Fibroblast of lung (primary cell): ENCODE data around the gene BMP7. TPM values are rescaled to one million over a fixed set of nuclear protein-coding genes. Genes with fewer than 3 reads are reported as not detected.

Source experiments
- DNase-seq, 2 donors: peaks; one replicate each; pipeline versions ENCODE4 v3.0.0 to v3.0.0-alpha.2; 2010; ENCODE audit warnings: low read depth in 2 of 2
- H2AFZ ChIP-seq: 2 replicates; pipeline ENCODE4 v1.5.1; 2012; ENCODE audit warnings: low read length, control low read depth, inconsistent platforms
- H3K27ac ChIP-seq: 2 replicates; pipeline ENCODE4 v1.5.1; 2011; ENCODE audit warnings: low read length, control low read depth; ENCODE audit not compliant: insufficient read depth
- H3K27me3 ChIP-seq: 2 replicates; pipeline ENCODE4 v1.5.1; 2011; ENCODE audit warnings: mild to moderate bottlenecking, low read length; ENCODE audit not compliant: control insufficient read depth, insufficient read depth
- H3K36me3 ChIP-seq: 2 replicates; pipeline ENCODE4 v1.5.1; 2011; ENCODE audit warnings: low read length; ENCODE audit not compliant: control insufficient read depth, insufficient read depth
- H3K4me1 ChIP-seq: 2 replicates; pipeline ENCODE4 v1.5.1; 2011; ENCODE audit warnings: low read length; ENCODE audit not compliant: control insufficient read depth, insufficient read depth; ENCODE audit errors: extremely low read depth
- H3K4me2 ChIP-seq: 2 replicates; pipeline ENCODE4 v1.5.1; 2011; ENCODE audit warnings: low read length, control low read depth; ENCODE audit not compliant: insufficient read depth; ENCODE audit errors: extremely low read depth
- H3K4me3 ChIP-seq, 4 experiments: fragments of 200-600 bp in 1 of 4; sonication (generic) in 1 of 4; replicated peaks in 1 of 4; 2 replicates each; pipeline ENCODE4 v1.5.1; 2011 to 2016; ENCODE audit warnings: low read length in 4 of 4, low read depth in 3 of 4, mild to moderate bottlenecking in 3 of 4, control low read depth in 2 of 4, inconsistent platforms in 1 of 4, mixed read lengths in 1 of 4; ENCODE audit not compliant: insufficient read depth in 1 of 4; ENCODE audit errors: control extremely low read depth in 1 of 4
- H3K79me2 ChIP-seq: 2 replicates; pipeline ENCODE4 v1.5.1; 2012; ENCODE audit warnings: mild to moderate bottlenecking, low read length, inconsistent platforms; ENCODE audit not compliant: control insufficient read depth, insufficient read depth
- H3K9ac ChIP-seq: 2 replicates; pipeline ENCODE4 v1.5.1; 2011; ENCODE audit warnings: mild to moderate bottlenecking, low read length, control low read depth; ENCODE audit not compliant: insufficient read depth
- H3K9me3 ChIP-seq: 2 replicates; pipeline ENCODE4 v1.5.1; 2012; ENCODE audit warnings: low read depth, low read length; ENCODE audit not compliant: control insufficient read depth, insufficient read depth
- H4K20me1 ChIP-seq: 2 replicates; pipeline ENCODE4 v1.5.1; 2011; ENCODE audit warnings: low read length; ENCODE audit not compliant: control insufficient read depth, insufficient read depth; ENCODE audit errors: extremely low read depth
- EZH2 ChIP-seq: IDR thresholded peaks from 2 replicates; pipeline ENCODE4 v1.5.1; 2012; ENCODE audit warnings: low read length, control low read depth, mild to moderate bottlenecking; ENCODE audit errors: missing control alignments
- polyA plus RNA-seq, 2 donors: library from polyadenylated mRNA; depleted of rRNA in 1 of 2; stranded (reverse) in 1 of 2; unstranded in 1 of 2; fragments of >200 nt; gene quantifications; 2 replicates each; pipeline ENCODE4 v1.2.1, GENCODE V29; 2011 to 2012; ENCODE audit warnings: missing spikeins in 1 of 2
- total RNA-seq: library from RNA; depleted of rRNA; stranded (reverse); fragments of >200 nt; gene quantifications from 2 replicates; pipeline ENCODE4 v1.2.1, GENCODE V29; 2014
- TF ChIP-seq, protein P1 (sequence below), 2 donors: IDR thresholded peaks in 1 of 2; conservative IDR thresholded peaks in 1 of 2; 1 replicate in 1 of 2; 2 replicates in 1 of 2; pipeline ENCODE4 v1.5.1; 2011 to 2012; ENCODE audit warnings: low read length in 2 of 2, control low read depth in 1 of 2, inconsistent platforms in 1 of 2, low read depth in 1 of 2, mild to moderate bottlenecking in 1 of 2

BMP7 gene
- total and polyA plus RNA-seq, 2 donors (not counting 1 experiment from before 2014, with no cell fraction given): not detected

DNA sequence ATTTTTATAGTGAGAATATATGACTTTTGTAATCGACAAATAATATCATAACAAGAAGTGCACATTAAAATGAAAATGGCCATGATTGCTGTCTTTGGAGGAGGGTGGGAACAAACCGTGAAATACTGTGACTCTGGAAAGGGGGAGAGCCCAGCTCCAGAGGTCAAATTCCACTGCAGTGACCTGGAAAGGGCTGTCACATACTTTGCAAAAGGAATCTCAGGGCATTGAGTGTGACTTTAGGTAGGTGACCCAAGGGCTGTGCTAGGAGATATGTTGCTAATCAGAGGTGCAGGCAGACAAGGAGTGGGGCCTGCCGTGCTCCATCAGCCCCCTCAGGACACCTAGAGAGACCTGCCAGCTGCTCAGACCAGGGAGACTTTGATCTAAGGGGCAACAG, 28.1 kb upstream of the BMP7 start:
- Histone ChIP-seq H2AFZ (no peak overlapping the region), H3K4me2 (no peak overlapping the region), H3K4me3 (no peak overlapping the region), H3K79me2 (no peaks in the 10 kb centered on the region), H3K27me3 (no peaks in the 10 kb centered on the region), H3K9me3 (no peaks in the 10 kb centered on the region), H3K4me1 (no peaks in the 10 kb centered on the region), H3K9ac (no peak overlapping the region), H4K20me1 (no peaks in the 10 kb centered on the region), H3K36me3 (no peaks in the 10 kb centered on the region), H3K27ac (no peak overlapping the region)
- no peak for DNase-seq
- no peak for TF ChIP-seq EZH2
- TF ChIP-seq, protein P1, sequence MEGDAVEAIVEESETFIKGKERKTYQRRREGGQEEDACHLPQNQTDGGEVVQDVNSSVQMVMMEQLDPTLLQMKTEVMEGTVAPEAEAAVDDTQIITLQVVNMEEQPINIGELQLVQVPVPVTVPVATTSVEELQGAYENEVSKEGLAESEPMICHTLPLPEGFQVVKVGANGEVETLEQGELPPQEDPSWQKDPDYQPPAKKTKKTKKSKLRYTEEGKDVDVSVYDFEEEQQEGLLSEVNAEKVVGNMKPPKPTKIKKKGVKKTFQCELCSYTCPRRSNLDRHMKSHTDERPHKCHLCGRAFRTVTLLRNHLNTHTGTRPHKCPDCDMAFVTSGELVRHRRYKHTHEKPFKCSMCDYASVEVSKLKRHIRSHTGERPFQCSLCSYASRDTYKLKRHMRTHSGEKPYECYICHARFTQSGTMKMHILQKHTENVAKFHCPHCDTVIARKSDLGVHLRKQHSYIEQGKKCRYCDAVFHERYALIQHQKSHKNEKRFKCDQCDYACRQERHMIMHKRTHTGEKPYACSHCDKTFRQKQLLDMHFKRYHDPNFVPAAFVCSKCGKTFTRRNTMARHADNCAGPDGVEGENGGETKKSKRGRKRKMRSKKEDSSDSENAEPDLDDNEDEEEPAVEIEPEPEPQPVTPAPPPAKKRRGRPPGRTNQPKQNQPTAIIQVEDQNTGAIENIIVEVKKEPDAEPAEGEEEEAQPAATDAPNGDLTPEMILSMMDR (conservative IDR thresholded peaks at IDR 0.05 in 1 of 2, IDR thresholded peaks at IDR 0.05 in 1 of 2; ENCODE audit: low read depth in 1 of 2, low read length in 2 of 2): no peak

DNA sequence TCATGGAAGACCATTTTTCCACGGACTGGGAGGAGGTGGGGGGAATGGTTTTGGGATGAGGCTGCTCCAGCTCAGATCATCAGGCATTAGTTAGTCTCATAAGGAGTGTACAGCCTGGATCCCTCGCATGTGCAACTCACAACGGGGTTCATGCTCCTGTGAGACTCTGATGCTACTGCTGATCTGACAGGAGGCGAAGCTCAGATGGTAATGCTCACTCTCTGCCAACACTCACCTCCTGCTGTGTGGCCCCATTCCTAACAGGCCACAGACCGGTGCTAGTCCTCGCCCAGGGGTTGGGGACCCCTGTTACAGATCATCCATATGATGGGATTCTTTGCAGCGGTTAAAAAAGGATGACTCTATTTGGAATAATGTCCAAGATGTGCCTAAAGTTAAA, 27.6 kb upstream of the BMP7 start:
- H3K36me3 ChIP-seq: no peaks in the 10 kb centered on the region
- H3K9ac ChIP-seq: no peak overlapping the region
- no peaks in the 10 kb centered on the region for H4K20me1 ChIP-seq
- no peak for DNase-seq
- H3K27ac ChIP-seq: no peak overlapping the region
- H3K4me1 ChIP-seq: no peaks in the 10 kb centered on the region
- H3K79me2 ChIP-seq: no peaks in the 10 kb centered on the region
- H3K9me3 ChIP-seq: no peaks in the 10 kb centered on the region
- no peak overlapping the region for H3K4me3 ChIP-seq
- no peaks in the 10 kb centered on the region for H3K27me3 ChIP-seq
- TF ChIP-seq, protein P1 (conservative IDR thresholded peaks at IDR 0.05 in 1 of 2, IDR thresholded peaks at IDR 0.05 in 1 of 2; ENCODE audit: low read depth in 1 of 2, low read length in 2 of 2): no peak
- TF ChIP-seq EZH2: no peak
- no peak overlapping the region for H3K4me2 ChIP-seq
- no peak overlapping the region for H2AFZ ChIP-seq

DNA sequence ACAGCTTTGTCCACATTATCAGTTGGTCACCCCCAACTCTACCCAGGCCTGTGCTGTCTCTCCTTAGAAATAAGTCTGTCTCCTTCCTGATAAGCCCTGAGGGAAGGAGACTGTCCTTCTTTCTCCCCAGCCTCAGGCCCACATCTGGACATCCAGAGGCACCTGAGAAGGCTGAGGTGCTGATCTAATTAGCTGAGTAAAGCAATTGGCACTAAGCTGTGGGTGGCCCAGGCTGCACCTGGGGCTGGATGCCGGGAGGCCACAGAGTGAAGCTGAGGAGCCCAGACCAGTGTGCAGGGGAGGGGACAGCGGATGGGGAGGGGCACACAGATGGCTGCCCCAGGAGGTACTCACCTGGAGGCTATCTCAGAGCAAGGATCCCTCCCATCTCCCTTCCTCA, 26.2 kb upstream of the BMP7 start:
- Histone ChIP-seq H2AFZ (no peak overlapping the region), H3K79me2 (no peaks in the 10 kb centered on the region), H3K27me3 (peaks cover 6% of the 10 kb centered on the region), H3K9ac (no peak overlapping the region), H3K36me3 (no peaks in the 10 kb centered on the region), H3K27ac (no peak overlapping the region), H3K9me3 (no peaks in the 10 kb centered on the region), H3K4me3 (no peak overlapping the region), H3K4me1 (no peaks in the 10 kb centered on the region), H4K20me1 (no peaks in the 10 kb centered on the region), H3K4me2 (no peak overlapping the region)
- TF ChIP-seq, protein P1 (conservative IDR thresholded peaks at IDR 0.05 in 1 of 2, IDR thresholded peaks at IDR 0.05 in 1 of 2; ENCODE audit: low read depth in 1 of 2, low read length in 2 of 2): no peak
- TF ChIP-seq EZH2: no peak
- no peak for DNase-seq
